HepG2 (cell line): ENCODE measurements around the gene CSNK2A1. TPM values are rescaled to one million over a fixed set of nuclear protein-coding genes. Genes with fewer than 3 reads are reported as not detected.
A peak's percentile ranks its signal among the peaks of the same experiment; 100 is the strongest.

Source experiments
- ATAC-seq: fragments of 200-7000 bp; cut with Tn5 transposase; 3 replicates; pipeline ENCODE4 v1.9.1; 2020; ENCODE audit warnings: mild to moderate bottlenecking, moderate library complexity
- BruUV-seq: library from RNA; stranded (reverse); fragments of 400-500 nt; replicated peaks from 2 replicates; lab custom pipeline; 2021; lab: Mats Ljungman, UMichigan
- CTCF ChIA-PET: fragments of 300-600 bp; formaldehyde crosslinking; extraction: SDS; loops from one replicate; lab custom pipeline; 2021; ENCODE audit warnings: low total read pairs, inconsistent platforms, low intra/inter-chr PET ratio; lab: Yijun Ruan, JAX
- POLR2A ChIA-PET: fragments of 350-600 bp; sonication (Branson Sonifier 250); formaldehyde crosslinking; loops from one replicate; lab custom pipeline; 2020; ENCODE audit warnings: antibody characterized with exemption, inconsistent platforms; lab: Yijun Ruan, JAX
- DNase-seq: peaks from one replicate; pipeline ENCODE4 v3.0.0-alpha.2; 2015; ENCODE audit warnings: low spot score
- FAIRE-seq: peaks from 3 replicates; lab custom pipeline; 2011; peaks lifted over from hg19 to GRCh38; lab: Jason Lieb, UNC
- H2AFZ ChIP-seq: one replicate; pipeline ENCODE4 v1.6.1; 2011; ENCODE audit warnings: low read length, inconsistent platforms
- H3K27ac ChIP-seq: fragments of 300-600 bp; 3 replicates; pipeline ENCODE4 v1.8.0; 2011; ENCODE audit warnings: mixed run types, mild to moderate bottlenecking, mixed read lengths, low read length, inconsistent platforms; ENCODE audit not compliant: insufficient read depth; ENCODE audit errors: extremely low read length
- H3K27me3 ChIP-seq, 2 experiments: fragments of 200-600 bp in 1 of 2; 2 replicates in 1 of 2; 3 replicates in 1 of 2; pipeline versions ENCODE4 v1.6.0 to v1.8.0; 2011; ENCODE audit warnings: low read length in 2 of 2, mild to moderate bottlenecking in 2 of 2, moderate library complexity in 2 of 2, inconsistent platforms in 1 of 2; ENCODE audit not compliant: insufficient read depth in 2 of 2, control insufficient read depth in 1 of 2
- H3K36me3 ChIP-seq, 2 experiments: fragments of 200-600 bp in 1 of 2; replicated peaks in 1 of 2; 2 replicates in 1 of 2; 3 replicates in 1 of 2; pipeline versions ENCODE4 v1.5.1 to v1.8.0; 2011; ENCODE audit warnings: low read length in 2 of 2, inconsistent platforms in 1 of 2; ENCODE audit not compliant: insufficient read depth in 2 of 2, control insufficient read depth in 1 of 2
- H3K4me1 ChIP-seq: 2 replicates; pipeline ENCODE4 v1.5.1; 2012; ENCODE audit warnings: low read length, inconsistent platforms; ENCODE audit not compliant: insufficient read depth
- H3K4me2 ChIP-seq: 2 replicates; pipeline ENCODE4 v1.6.0; 2011; ENCODE audit warnings: low read depth, low read length, inconsistent platforms
- H3K4me3 ChIP-seq, 3 experiments: fragments of 200-600 bp in 1 of 3; sonication (generic), shearing (Covaris generic) in 1 of 3; replicated peaks in 1 of 3; 2 replicates each; pipeline ENCODE4 v1.5.1; 2011 to 2016; ENCODE audit warnings: low read length in 3 of 3, inconsistent platforms in 2 of 3, low read depth in 2 of 3, mild to moderate bottlenecking in 2 of 3, control low read depth in 1 of 3, mixed read lengths in 1 of 3; ENCODE audit not compliant: insufficient read depth in 1 of 3
- H3K79me2 ChIP-seq: one replicate; pipeline ENCODE4 v1.6.1; 2011; ENCODE audit warnings: low read length, inconsistent platforms; ENCODE audit not compliant: insufficient read depth
- H3K9ac ChIP-seq: 2 replicates; pipeline ENCODE4 v1.6.0; 2011; ENCODE audit warnings: mild to moderate bottlenecking, low read depth, low read length, inconsistent platforms; ENCODE audit not compliant: insufficient read depth
- H3K9me3 ChIP-seq: 2 replicates; pipeline ENCODE4 v1.5.1; 2012; ENCODE audit warnings: mild to moderate bottlenecking, low read length
- H4K20me1 ChIP-seq: 2 replicates; pipeline ENCODE4 v1.6.0; 2011; ENCODE audit warnings: inconsistent platforms, mild to moderate bottlenecking, low read length, moderate library complexity; ENCODE audit not compliant: insufficient read depth
- CENPT ChIP-seq: sonication (generic); formaldehyde crosslinking; IDR thresholded peaks from 2 replicates; pipeline ENCODE4 v1.8.0; 2022; ENCODE audit warnings: low read depth, mild to moderate bottlenecking, moderate library complexity, missing genetic modification reagents
- CREBL2 ChIP-seq: sonication (generic); formaldehyde crosslinking; IDR thresholded peaks from 2 replicates; pipeline ENCODE4 v1.8.1; 2023; ENCODE audit warnings: missing genetic modification reagents, mild to moderate bottlenecking, borderline replicate concordance
- MEF2D ChIP-seq: sonication (generic); formaldehyde crosslinking; IDR thresholded peaks from 2 replicates; pipeline ENCODE4 v1.5.1; 2020; ENCODE audit warnings: mild to moderate bottlenecking, missing genetic modification reagents
- PBX3 ChIP-seq: sonication (generic); formaldehyde crosslinking; IDR thresholded peaks from 2 replicates; pipeline ENCODE4 v1.8.1; 2023; ENCODE audit warnings: missing genetic modification reagents, inconsistent platforms, borderline replicate concordance
- POLR2AphosphoS2 ChIP-seq: IDR thresholded peaks from 2 replicates; pipeline ENCODE4 v1.6.1; 2011; ENCODE audit warnings: low read depth, low read length, improper control_type of control experiment
- RERE ChIP-seq: IDR thresholded peaks from 2 replicates; pipeline ENCODE4 v1.6.1; 2016; ENCODE audit warnings: low read depth, missing genetic modification reagents, missing compliant biosample characterization
- SNAI1 ChIP-seq: sonication (generic); formaldehyde crosslinking; IDR thresholded peaks from 2 replicates; pipeline ENCODE4 v1.5.0; 2020; ENCODE audit warnings: mild to moderate bottlenecking, missing genetic modification reagents, borderline replicate concordance
- TRIM22 ChIP-seq: fragments of 450-650 bp; IDR thresholded peaks from 2 replicates; pipeline ENCODE4 v1.6.1; 2017
- ZBTB8A ChIP-seq: sonication (generic); formaldehyde crosslinking; IDR thresholded peaks from 2 replicates; pipeline ENCODE4 v1.4.0; 2020; ENCODE audit warnings: mild to moderate bottlenecking, low read depth, missing genetic modification reagents, borderline replicate concordance
- ZNF274 ChIP-seq: sonication (generic); formaldehyde crosslinking; IDR thresholded peaks from 2 replicates; pipeline ENCODE4 v1.5.1; 2020; ENCODE audit warnings: mild to moderate bottlenecking, missing genetic modification reagents
- ZNF770 ChIP-seq: sonication (generic); formaldehyde crosslinking; IDR thresholded peaks from 2 replicates; pipeline ENCODE4 v1.5.0; 2020; ENCODE audit warnings: mild to moderate bottlenecking, missing genetic modification reagents
- WGBS: methylation state at CpG from one replicate; pipeline ENCODE4 v1.1.6; 2017; ENCODE audit warnings: low lambda C conversion rate; 5-methylcytosine and 5-hydroxymethylcytosine counted together
- in situ Hi-C: cut with HindIII; loops from 2 replicates; pipeline ENCODE4 v1.10.0; 2017; ENCODE audit warnings: low pct_unique_long_range_greater_than_20kb; ENCODE audit not compliant: extremely low pct_ligation_motif_present
- intact Hi-C: fragments of 100-400 bp; cut with micrococcal nuclease; formaldehyde crosslinking; loops from one replicate; pipeline ENCODE4 v1.10.0; 2022; ENCODE audit not compliant: unreplicated experiment
- polyA plus RNA-seq, 8 experiments: library from polyadenylated mRNA; depleted of rRNA in 3 of 8; stranded (reverse) in 7 of 8; unstranded in 1 of 8; fragments of >200 nt; fragmentation: Illumina TruSeq in 4 of 8; extraction: Trizol in 4 of 8; gene quantifications; 2 replicates each; pipeline versions ENCODE4 v1.2.1 to v1.2.3, GENCODE V29; 2011 to 2016; ENCODE audit warnings: low read depth in 4 of 8, missing spikeins in 1 of 8, mixed read lengths in 1 of 8; ENCODE audit not compliant: insufficient read depth in 1 of 8
- total RNA-seq, 5 experiments: library from RNA; depleted of rRNA; stranded (reverse); fragments of >200 nt; fragmentation: Illumina TruSeq; extraction: Trizol; gene quantifications; 2 replicates each; pipeline ENCODE4 v1.2.3, GENCODE V29; 2016; ENCODE audit warnings: low read depth in 1 of 5

CSNK2A1 gene
- total and polyA plus RNA-seq, 2 of the 13 experiments (the other 11 are each of a cell fraction or from before 2014, with no cell fraction given): 153 to 231 TPM

- peaks cover 58 to 83% of the 10 kb centered on the region in 2 experiments for H3K36me3 ChIP-seq
- ChIA-PET POLR2A (interaction anchor here (1.9 kb wide), 1 partner anchor 91 kb away, joined by 7 read pairs; the partner anchor contains the start of gene NRSN2), CTCF (no interaction called here)
Observed at GRCh38 chr20:438571-439469, 104.8 kb downstream of the CSNK2A1 start.

More at GRCh38 chr20:438571-439469, 104.8 kb downstream of the CSNK2A1 start:
- Histone ChIP-seq H3K27me3 (no peaks in the 10 kb centered on the region), H3K79me2 (no peaks in the 10 kb centered on the region), H2AFZ (no peak overlapping the region), H3K9ac (no peak overlapping the region), H4K20me1 (no peaks in the 10 kb centered on the region), H3K27ac (no peak overlapping the region), H3K9me3 (no peaks in the 10 kb centered on the region), H3K4me2 (no peak overlapping the region), H3K4me3 (no peak overlapping the region), H3K4me1 (0 out of 2 replicates have a peak, but pooled peaks cover 7% of the 10 kb centered on the region)
- 98% methylated on average over 18 of the region's 18 CpGs for WGBS
- TF ChIP-seq ZNF770 (CRISPR knock-in tag) (no peak), MEF2D (CRISPR knock-in tag) (no peak), CREBL2 (0 out of 2 replicates have a peak, but pooled peaks have one; percentile 38), CENPT (CRISPR knock-in tag) (no peak), ZNF274 (CRISPR knock-in tag) (0 out of 2 replicates have a peak, but pooled peaks have one; percentile 52), TRIM22 (no peak), PBX3 (CRISPR knock-in tag) (no peak), RERE (CRISPR knock-in tag) (no peak), POLR2AphosphoS2 (0 out of 2 replicates have a peak, but pooled peaks have one; percentile 27), SNAI1 (no peak), ZBTB8A (CRISPR knock-in tag) (no peak)
- DNase-seq: no peak
- intact Hi-C loops: no loop called here
- in situ Hi-C loops: no loop called here
- no peak for FAIRE-seq
- BruUV-seq: TSS peak; percentile 5
- ATAC-seq: no peak
